T-cell (primary cell): ENCODE data around the gene SPACA4. TPM values are rescaled to one million over a fixed set of nuclear protein-coding genes. Genes with fewer than 3 reads are reported as not detected.

Experiments
- ATAC-seq, 4 experiments: fragments of 200-7000 bp in 3 of 4; fragments of 150-1000 bp in 1 of 4; cut with Tn5 transposase; replicated peaks in 1 of 4; 1 replicate in 3 of 4; 2 replicates in 1 of 4; pipeline ENCODE4 v1.10.0; 2021; ENCODE audit warnings: moderate library complexity in 3 of 4, mild to moderate bottlenecking in 2 of 4, moderate number of reproducible peaks in 1 of 4
- CTCF ChIA-PET, 2 donors: fragments of 300-600 bp; sonication (Branson Sonifier 250); formaldehyde crosslinking; loops; one replicate each; lab custom pipeline; 2022; ENCODE audit warnings: antibody characterized with exemption in 2 of 2; lab: Charles Lee
- POLR2A ChIA-PET, 2 donors: fragments of 300-600 bp; sonication (Branson Sonifier 250); formaldehyde crosslinking; loops; one replicate each; lab custom pipeline; 2022; ENCODE audit warnings: antibody characterized with exemption in 2 of 2; lab: Charles Lee
- DNase-seq, 35 experiments: peaks; one replicate each; pipeline versions ENCODE4 v3.0.0 to v3.0.0-alpha.2; 2013 to 2023
- H3K27ac ChIP-seq: one replicate; pipeline ENCODE4 v1.5.1; 2013; ENCODE audit warnings: low read length
- H3K27me3 ChIP-seq, 2 experiments: replicated peaks in 1 of 2; 1 replicate in 1 of 2; 2 replicates in 1 of 2; pipeline versions ENCODE4 v1.6.1 to v1.7.0; 2013; ENCODE audit warnings: low read length in 1 of 2, mixed read lengths in 1 of 2; ENCODE audit not compliant: control insufficient read depth in 2 of 2, insufficient read depth in 2 of 2; ENCODE audit errors: extremely low read depth in 1 of 2
- H3K36me3 ChIP-seq, 2 donors: 1 replicate in 1 of 2; 2 replicates in 1 of 2; pipeline versions ENCODE4 v1.6.1 to v1.7.0; 2013; ENCODE audit warnings: low read length in 1 of 2; ENCODE audit not compliant: control insufficient read depth in 2 of 2, insufficient read depth in 1 of 2; ENCODE audit errors: extremely low read depth in 1 of 2
- H3K4me1 ChIP-seq, 2 experiments: 1 replicate in 1 of 2; 2 replicates in 1 of 2; pipeline versions ENCODE4 v1.6.1 to v1.7.0; 2013; ENCODE audit warnings: low read length in 2 of 2, mixed read lengths in 1 of 2; ENCODE audit not compliant: insufficient read depth in 2 of 2, control insufficient read depth in 1 of 2; ENCODE audit errors: extremely low read depth in 1 of 2
- H3K4me3 ChIP-seq, 2 donors: 1 replicate in 1 of 2; 2 replicates in 1 of 2; pipeline versions ENCODE4 v1.5.1 to v1.7.0; 2013; ENCODE audit warnings: mild to moderate bottlenecking in 2 of 2, low read length in 1 of 2, moderate library complexity in 1 of 2; ENCODE audit not compliant: control insufficient read depth in 1 of 2; ENCODE audit errors: extremely low read depth in 1 of 2
- H3K9me3 ChIP-seq: 2 replicates; pipeline ENCODE4 v1.7.0; 2013
- H3K27ac Mint-ChIP-seq, 2 donors: one replicate each; pipeline ENCODE4 v1.8.0; 2020 to 2021; ENCODE audit warnings: mild to moderate bottlenecking in 2 of 2, mixed read lengths in 2 of 2
- H3K27me3 Mint-ChIP-seq, 2 donors: one replicate each; pipeline ENCODE4 v1.8.0; 2021 to 2022; ENCODE audit warnings: mixed read lengths in 2 of 2
- H3K36me3 Mint-ChIP-seq: one replicate; pipeline ENCODE4 v1.8.0; 2021; ENCODE audit warnings: mixed read lengths
- H3K4me1 Mint-ChIP-seq, 3 donors: one replicate each; pipeline ENCODE4 v1.8.0; 2020 to 2022; ENCODE audit warnings: mixed read lengths in 3 of 3, mild to moderate bottlenecking in 1 of 3
- H3K4me3 Mint-ChIP-seq, 3 donors: one replicate each; pipeline ENCODE4 v1.8.0; 2020 to 2022; ENCODE audit warnings: mild to moderate bottlenecking in 3 of 3, mixed read lengths in 3 of 3, moderate library complexity in 3 of 3
- H3K9me3 Mint-ChIP-seq, 3 donors: one replicate each; pipeline ENCODE4 v1.8.0; 2020 to 2022; ENCODE audit warnings: mixed read lengths in 3 of 3
- WGBS: methylation state at CpG from one replicate; pipeline ENCODE4 v1.1.5; 2013; ENCODE audit warnings: missing lambda C conversion rate; ENCODE audit not compliant: insufficient coverage; 5-methylcytosine and 5-hydroxymethylcytosine counted together
- total RNA-seq, 35 experiments: library from RNA in 6 of 35; stranded (reverse) in 6 of 35; fragments of 120-200 nt in 1 of 35; gene quantifications; one replicate each; pipeline versions ENCODE4 v1.2.1 to v1.2.4 and lab custom pipeline; 2013 to 2026

Gene SPACA4
- total RNA-seq, 5 donors from 2014 or later (not counting 1 experiment from before 2014, with no cell fraction given), result not detected

GRCh38 chr19:48595833-48596232, 10.7 kb upstream of the SPACA4 start:
- CTCF ChIA-PET, result interaction anchor here in 1 of 2 donors (0.6 to 1.8 kb wide), 4 partner anchors 12 to 1352 kb away, joined by 3 to 7 read pairs (median 4); no protein-coding TSS in a partner anchor
- peaks cover 0 to 27% (median 9%) of the 10 kb centered on the region in 3 donors for H3K4me1 Mint-ChIP-seq
- Histone ChIP-seq H3K27me3 (peaks cover 0 to 17% of the 10 kb centered on the region in 2 experiments), H3K9me3 (no peaks in the 10 kb centered on the region), H3K27ac (peak overlapping the region; percentile 75), H3K36me3 (no peaks in the 10 kb centered on the region), H3K4me3 (peak overlapping the region in 1 of 2 donors; percentile 44), H3K4me1 (peaks cover 0 to 28% of the 10 kb centered on the region in 2 experiments)
- no peaks in the 10 kb centered on the region for H3K27me3 Mint-ChIP-seq
- DNase-seq, result no peak
- H3K9me3 Mint-ChIP-seq, result no peaks in the 10 kb centered on the region
- POLR2A ChIA-PET, result interaction anchor here in 1 of 2 donors (0.6 kb wide), 1 partner anchor 90 kb away, joined by 5 read pairs; no protein-coding TSS in a partner anchor
- H3K27ac Mint-ChIP-seq, result peak overlapping the region; percentile 44 to 86
- WGBS, result 91% methylated on average over 6 of the region's 6 CpGs
- H3K4me3 Mint-ChIP-seq, result peak overlapping the region in 2 of 3 donors; percentile 45 to 70
- no peak for ATAC-seq
- H3K36me3 Mint-ChIP-seq, result no peaks in the 10 kb centered on the region

DNA sequence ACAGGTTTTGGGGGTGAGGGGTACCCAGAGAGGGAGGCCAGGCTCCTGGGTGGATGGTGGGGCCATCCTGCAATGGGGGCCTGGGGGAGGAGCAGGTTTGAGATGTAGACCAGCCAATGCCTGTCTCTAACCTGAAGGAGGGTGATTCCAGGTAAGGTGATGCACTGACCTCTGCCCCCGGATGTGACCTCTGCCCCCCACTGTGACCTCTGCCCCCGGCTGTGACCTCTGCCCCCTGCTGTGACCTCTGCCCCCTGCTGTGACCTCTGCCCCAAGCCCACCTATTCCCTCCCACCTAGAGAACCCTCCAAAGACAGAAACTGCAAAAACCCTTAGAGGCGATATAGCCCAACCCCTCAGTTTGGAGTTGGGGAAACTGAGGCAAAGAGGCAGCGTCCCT, 10.3 kb upstream of the SPACA4 start:
- no peaks in the 10 kb centered on the region for H3K36me3 ChIP-seq
- whole genome bisulfite sequencing, result 100% methylated on average over 1 of the region's 4 CpGs
- H3K27ac ChIP-seq, result peak overlapping the region; percentile 75
- H3K4me3 ChIP-seq, result peak overlapping the region in 1 of 2 donors; percentile 44
- H3K9me3 Mint-ChIP-seq, result no peaks in the 10 kb centered on the region
- H3K36me3 Mint-ChIP-seq, result no peaks in the 10 kb centered on the region
- DNase-seq, result no peak
- POLR2A ChIA-PET, result no interaction called here
- peaks cover 0 to 28% of the 10 kb centered on the region in 2 experiments for H3K4me1 ChIP-seq
- H3K27ac Mint-ChIP-seq, result peak overlapping the region; percentile 86 to 88
- peak overlapping the region in 2 of 3 donors; percentile 70 to 75 for H3K4me3 Mint-ChIP-seq
- peaks cover 0 to 20% of the 10 kb centered on the region in 2 experiments for H3K27me3 ChIP-seq
- H3K4me1 Mint-ChIP-seq, result peaks cover 0 to 27% (median 9%) of the 10 kb centered on the region in 3 donors
- CTCF ChIA-PET, result interaction anchor here in 1 of 2 donors (0.6 kb wide), 1 partner anchor 1334 kb away, joined by 3 read pairs; no protein-coding TSS in a partner anchor
- no peak for ATAC-seq
- H3K27me3 Mint-ChIP-seq, result no peaks in the 10 kb centered on the region
- no peaks in the 10 kb centered on the region for H3K9me3 ChIP-seq

GRCh38 chr19:48596679-48597465, 9.7 kb upstream of the SPACA4 start:
- peak; percentile 74 to 89 (median 83) for ATAC-seq
- Histone ChIP-seq H3K4me3 (peak overlapping the region in 1 of 2 donors; percentile 44), H3K4me1 (peaks cover 0 to 28% of the 10 kb centered on the region in 2 experiments), H3K27me3 (peaks cover 0 to 20% of the 10 kb centered on the region in 2 experiments), H3K27ac (peak overlapping the region; percentile 75), H3K36me3 (no peaks in the 10 kb centered on the region), H3K9me3 (no peaks in the 10 kb centered on the region)
- peak in 28 of 35 experiments; percentile 25 to 74 (median 40) for DNase-seq
- H3K27me3 Mint-ChIP-seq, result no peaks in the 10 kb centered on the region
- H3K27ac Mint-ChIP-seq, result peak overlapping the region; percentile 86 to 88
- no peaks in the 10 kb centered on the region for H3K36me3 Mint-ChIP-seq
- H3K9me3 Mint-ChIP-seq, result no peaks in the 10 kb centered on the region
- POLR2A ChIA-PET, result interaction anchor here in 1 of 2 donors (0.7 kb wide), 1 partner anchor 74 kb away, joined by 7 read pairs; no protein-coding TSS in a partner anchor
- CTCF ChIA-PET, result interaction anchor here in 1 of 2 donors (0.6 kb wide), 1 partner anchor 263 kb away, joined by 3 read pairs; no protein-coding TSS in a partner anchor
- H3K4me1 Mint-ChIP-seq, result peaks cover 0 to 24% (median 9%) of the 10 kb centered on the region in 3 donors
- 72% methylated on average over 30 of the region's 39 CpGs for WGBS
- H3K4me3 Mint-ChIP-seq, result peak overlapping the region; percentile 51 to 75 (median 70)

- no peaks in the 10 kb centered on the region for H3K36me3 Mint-ChIP-seq
- 85% methylated on average over 26 of the region's 30 CpGs for WGBS
- Histone ChIP-seq H3K9me3 (no peaks in the 10 kb centered on the region), H3K4me1 (peaks cover 0 to 25% of the 10 kb centered on the region in 2 experiments), H3K27me3 (peaks cover 0 to 20% of the 10 kb centered on the region in 2 experiments), H3K4me3 (no peak overlapping the region), H3K36me3 (no peaks in the 10 kb centered on the region), H3K27ac (no peak overlapping the region)
- ChIA-PET CTCF (interaction anchor here in 1 of 2 donors (0.7 kb wide), 1 partner anchor 115 kb away, joined by 3 read pairs; no protein-coding TSS in a partner anchor), POLR2A (no interaction called here)
- H3K4me3 Mint-ChIP-seq, result no peak overlapping the region
- DNase-seq (no peak), ATAC-seq (no peak)
- H3K27ac Mint-ChIP-seq, result no peak overlapping the region
- peaks cover 0 to 17% (median 9%) of the 10 kb centered on the region in 3 donors for H3K4me1 Mint-ChIP-seq
- no peaks in the 10 kb centered on the region for H3K9me3 Mint-ChIP-seq
- no peaks in the 10 kb centered on the region for H3K27me3 Mint-ChIP-seq
These were observed 7.4 kb upstream of the SPACA4 start for GRCh38 chr19:48598996-48599700.

- H3K36me3 ChIP-seq, result no peaks in the 10 kb centered on the region
- no peak for DNase-seq
- 89% methylated on average over 15 of the region's 21 CpGs for WGBS
- no peaks in the 10 kb centered on the region for H3K27me3 Mint-ChIP-seq
- no peaks in the 10 kb centered on the region for H3K9me3 ChIP-seq
- peaks cover 0 to 22% of the 10 kb centered on the region in 2 experiments for H3K4me1 ChIP-seq
- no peak overlapping the region for H3K4me3 Mint-ChIP-seq
- no peaks in the 10 kb centered on the region for H3K9me3 Mint-ChIP-seq
- no peak for ATAC-seq
- H3K4me1 Mint-ChIP-seq, result peaks cover 0 to 13% (median 6%) of the 10 kb centered on the region in 3 donors
- ChIA-PET CTCF (no interaction called here), POLR2A (interaction anchor here in 1 of 2 donors (0.6 kb wide), 1 partner anchor 433 kb away, joined by 10 read pairs; no protein-coding TSS in a partner anchor)
- peaks cover 0 to 20% of the 10 kb centered on the region in 2 experiments for H3K27me3 ChIP-seq
- H3K27ac ChIP-seq, result no peak overlapping the region
- H3K4me3 ChIP-seq, result no peak overlapping the region
- no peak overlapping the region for H3K27ac Mint-ChIP-seq
- no peaks in the 10 kb centered on the region for H3K36me3 Mint-ChIP-seq
These were observed 5.7 kb upstream of the SPACA4 start for GRCh38 chr19:48600679-48601417.
